OCI-LY3 (cell line): ENCODE data around the gene COL1A2.

Experiments used
- CTCF ChIP-seq: fragments of 200-600, 300-600 bp; sonication (generic); IDR thresholded peaks from 2 replicates; pipeline ENCODE4 v1.5.1; 2014; ENCODE audit warnings: antibody characterized with exemption, low read length, low read depth
- EZH2phosphoT487 ChIP-seq: fragments of 200-600 bp; shearing (Covaris generic); IDR thresholded peaks from 2 replicates; pipeline ENCODE4 v1.6.1; 2018; ENCODE audit warnings: antibody characterized with exemption, mixed run types, low read depth

GRCh38 chr7:94436700-94437099, 42.0 kb downstream of the COL1A2 start:
- TF ChIP-seq CTCF: no peak
- no peak for TF ChIP-seq EZH2phosphoT487
